Measurements from ENCODE around the gene FASTK.

Gene FASTK

GRCh38 chr7:151125470-151125845, 44.8 kb upstream of the FASTK start:
- Histone ChIP-seq H2BK120ac (ENCODE audit: low read depth, low read length) (no peak overlapping the region), H2BK12ac (ENCODE audit: low read length in 2 of 2) (peak overlapping the region in 1 of 2 experiments; percentile 17), H3K27ac (ENCODE audit: low read length, poor library complexity, severe bottlenecking) (no peak overlapping the region), H3K4ac (ENCODE audit: low read depth in 1 of 2, low read length in 2 of 2) (peak overlapping the region in 1 of 2 experiments; percentile 45), H4K8ac (ENCODE audit: low read length) (no peak overlapping the region), H3K27me3 (ENCODE audit: control insufficient read depth in 1 of 2, insufficient read depth in 1 of 2, low read length in 2 of 2) (no peaks in the 10 kb centered on the region), H3K36me3 (ENCODE audit: control insufficient read depth in 1 of 2, insufficient read depth in 2 of 2, low read depth in 1 of 2, low read length in 2 of 2) (peaks cover 74 to 85% of the 10 kb centered on the region in 2 experiments), H2BK5ac (ENCODE audit: low read depth, low read length, poor library complexity, severe bottlenecking) (no peak overlapping the region), H3K4me3 (ENCODE audit: insufficient read depth in 1 of 2, low read depth in 1 of 2, low read length in 2 of 2) (peak overlapping the region; percentile 50 to 68), H2AFZ (ENCODE audit: low read depth, low read length) (no peak overlapping the region), H3K79me1 (replicated peaks; ENCODE audit: low read length, poor library complexity, severe bottlenecking) (peaks cover 51% of the 10 kb centered on the region), H3K9me3 (ENCODE audit: control insufficient read depth, low read length) (no peaks in the 10 kb centered on the region), H3K4me1 (ENCODE audit: control insufficient read depth, insufficient read depth, low read depth, low read length) (peaks cover 24% of the 10 kb centered on the region), H2BK15ac (ENCODE audit: low read depth, poor library complexity, severe bottlenecking) (no peak overlapping the region), H4K91ac (ENCODE audit: low read length) (no peak overlapping the region), H3K14ac (ENCODE audit: low read length in 2 of 2) (peak overlapping the region in 1 of 2 experiments; percentile 26), H3K4me2 (ENCODE audit: low read length, poor library complexity, severe bottlenecking) (peak overlapping the region; percentile 96), H3K23ac (ENCODE audit: low read length in 2 of 2) (no peak overlapping the region), H2AK5ac (ENCODE audit: low read length, severe bottlenecking) (no peak overlapping the region), H3K9ac (ENCODE audit: low read length) (peak overlapping the region; percentile 26), H3K18ac (ENCODE audit: low read depth in 1 of 2, low read length in 2 of 2) (peak overlapping the region in 1 of 2 experiments; percentile 11)
- peak; percentile 54 for DNase-seq
- WGBS: 3% methylated on average over 22 of the region's 22 CpGs

- Histone ChIP-seq H3K36me3 (ENCODE audit: control insufficient read depth in 1 of 2, insufficient read depth in 2 of 2, low read depth in 1 of 2, low read length in 2 of 2) (peaks cover 74 to 85% of the 10 kb centered on the region in 2 experiments), H3K23ac (ENCODE audit: low read length in 2 of 2) (no peak overlapping the region), H3K18ac (ENCODE audit: low read depth in 1 of 2, low read length in 2 of 2) (peak overlapping the region in 1 of 2 experiments; percentile 11), H2BK5ac (ENCODE audit: low read depth, low read length, poor library complexity, severe bottlenecking) (no peak overlapping the region), H3K4me1 (ENCODE audit: control insufficient read depth, insufficient read depth, low read depth, low read length) (peaks cover 24% of the 10 kb centered on the region), H4K91ac (ENCODE audit: low read length) (no peak overlapping the region), H3K14ac (ENCODE audit: low read length in 2 of 2) (no peak overlapping the region), H2BK15ac (ENCODE audit: low read depth, poor library complexity, severe bottlenecking) (no peak overlapping the region), H4K8ac (ENCODE audit: low read length) (no peak overlapping the region), H2AK5ac (ENCODE audit: low read length, severe bottlenecking) (no peak overlapping the region), H3K79me1 (replicated peaks; ENCODE audit: low read length, poor library complexity, severe bottlenecking) (peaks cover 50% of the 10 kb centered on the region), H3K27me3 (ENCODE audit: control insufficient read depth in 1 of 2, insufficient read depth in 1 of 2, low read length in 2 of 2) (no peaks in the 10 kb centered on the region), H3K27ac (ENCODE audit: low read length, poor library complexity, severe bottlenecking) (no peak overlapping the region), H3K9me3 (ENCODE audit: control insufficient read depth, low read length) (no peaks in the 10 kb centered on the region), H3K4me2 (ENCODE audit: low read length, poor library complexity, severe bottlenecking) (peak overlapping the region; percentile 96), H2AFZ (ENCODE audit: low read depth, low read length) (no peak overlapping the region), H3K9ac (ENCODE audit: low read length) (no peak overlapping the region), H2BK120ac (ENCODE audit: low read depth, low read length) (no peak overlapping the region), H2BK12ac (ENCODE audit: low read length in 2 of 2) (no peak overlapping the region), H3K4me3 (ENCODE audit: insufficient read depth in 1 of 2, low read depth in 1 of 2, low read length in 2 of 2) (peak overlapping the region in 1 of 2 experiments; percentile 68), H3K4ac (ENCODE audit: low read depth in 1 of 2, low read length in 2 of 2) (no peak overlapping the region)
- 86% methylated on average over 14 of the region's 14 CpGs for WGBS
- no peak for DNase-seq
Measured at GRCh38 chr7:151124899-151125399, 44.3 kb upstream of the FASTK start.

- H3K27me3 ChIP-seq (ENCODE audit: control insufficient read depth in 1 of 2, insufficient read depth in 1 of 2, low read length in 2 of 2): no peaks in the 10 kb centered on the region
- no peak overlapping the region for H2AK5ac ChIP-seq (ENCODE audit: low read length, severe bottlenecking)
- no peak overlapping the region for H2AFZ ChIP-seq (ENCODE audit: low read depth, low read length)
- H3K79me1 ChIP-seq (replicated peaks; ENCODE audit: low read length, poor library complexity, severe bottlenecking): peaks cover 49% of the 10 kb centered on the region
- peak overlapping the region in 1 of 2 experiments; percentile 14 for H3K18ac ChIP-seq (ENCODE audit: low read depth in 1 of 2, low read length in 2 of 2)
- H3K4me1 ChIP-seq (ENCODE audit: control insufficient read depth, insufficient read depth, low read depth, low read length): peaks cover 24% of the 10 kb centered on the region
- H2BK15ac ChIP-seq (ENCODE audit: low read depth, poor library complexity, severe bottlenecking): no peak overlapping the region
- peak overlapping the region; percentile 7 for H4K8ac ChIP-seq (ENCODE audit: low read length)
- no peak overlapping the region for H2BK12ac ChIP-seq (ENCODE audit: low read length in 2 of 2)
- peaks cover 74 to 85% of the 10 kb centered on the region in 2 experiments for H3K36me3 ChIP-seq (ENCODE audit: control insufficient read depth in 1 of 2, insufficient read depth in 2 of 2, low read depth in 1 of 2, low read length in 2 of 2)
- H3K14ac ChIP-seq (ENCODE audit: low read length in 2 of 2): no peak overlapping the region
- no peak overlapping the region for H4K91ac ChIP-seq (ENCODE audit: low read length)
- H3K4me2 ChIP-seq (ENCODE audit: low read length, poor library complexity, severe bottlenecking): no peak overlapping the region
- H3K23ac ChIP-seq (ENCODE audit: low read length in 2 of 2): no peak overlapping the region
- DNase-seq: no peak
- no peak overlapping the region for H2BK120ac ChIP-seq (ENCODE audit: low read depth, low read length)
- no peak overlapping the region for H3K4ac ChIP-seq (ENCODE audit: low read depth in 1 of 2, low read length in 2 of 2)
- no peak overlapping the region for H3K27ac ChIP-seq (ENCODE audit: low read length, poor library complexity, severe bottlenecking)
- 90% methylated on average over 7 of the region's 7 CpGs for WGBS
- H3K4me3 ChIP-seq (ENCODE audit: insufficient read depth in 1 of 2, low read depth in 1 of 2, low read length in 2 of 2): no peak overlapping the region
- H3K9me3 ChIP-seq (ENCODE audit: control insufficient read depth, low read length): no peaks in the 10 kb centered on the region
- no peak overlapping the region for H3K9ac ChIP-seq (ENCODE audit: low read length)
- H2BK5ac ChIP-seq (ENCODE audit: low read depth, low read length, poor library complexity, severe bottlenecking): no peak overlapping the region
Measured at GRCh38 chr7:151124481-151124880, 43.9 kb upstream of the FASTK start.

GRCh38 chr7:151123822-151124464, 43.3 kb upstream of the FASTK start:
- WGBS: 41% methylated on average over 23 of the region's 24 CpGs

More at GRCh38 chr7:151123822-151124464, 43.3 kb upstream of the FASTK start:
- no peaks in the 10 kb centered on the region for H3K27me3 ChIP-seq (ENCODE audit: control insufficient read depth in 1 of 2, insufficient read depth in 1 of 2, low read length in 2 of 2)
- peak; percentile 81 for DNase-seq
- H2BK120ac ChIP-seq (ENCODE audit: low read depth, low read length): no peak overlapping the region
- H3K4me1 ChIP-seq (ENCODE audit: control insufficient read depth, insufficient read depth, low read depth, low read length): peaks cover 24% of the 10 kb centered on the region
- H3K4ac ChIP-seq (ENCODE audit: low read depth in 1 of 2, low read length in 2 of 2): no peak overlapping the region
- peaks cover 75 to 85% of the 10 kb centered on the region in 2 experiments for H3K36me3 ChIP-seq (ENCODE audit: control insufficient read depth in 1 of 2, insufficient read depth in 2 of 2, low read depth in 1 of 2, low read length in 2 of 2)
- no peak overlapping the region for H3K4me3 ChIP-seq (ENCODE audit: insufficient read depth in 1 of 2, low read depth in 1 of 2, low read length in 2 of 2)
- H4K8ac ChIP-seq (ENCODE audit: low read length): no peak overlapping the region
- H2BK15ac ChIP-seq (ENCODE audit: low read depth, poor library complexity, severe bottlenecking): no peak overlapping the region
- H2BK5ac ChIP-seq (ENCODE audit: low read depth, low read length, poor library complexity, severe bottlenecking): no peak overlapping the region
- H3K14ac ChIP-seq (ENCODE audit: low read length in 2 of 2): no peak overlapping the region
- peaks cover 49% of the 10 kb centered on the region for H3K79me1 ChIP-seq (replicated peaks; ENCODE audit: low read length, poor library complexity, severe bottlenecking)
- H4K91ac ChIP-seq (ENCODE audit: low read length): no peak overlapping the region
- no peak overlapping the region for H2AK5ac ChIP-seq (ENCODE audit: low read length, severe bottlenecking)
- no peak overlapping the region for H3K27ac ChIP-seq (ENCODE audit: low read length, poor library complexity, severe bottlenecking)
- H3K9me3 ChIP-seq (ENCODE audit: control insufficient read depth, low read length): no peaks in the 10 kb centered on the region
- H2BK12ac ChIP-seq (ENCODE audit: low read length in 2 of 2): no peak overlapping the region
- H2AFZ ChIP-seq (ENCODE audit: low read depth, low read length): no peak overlapping the region
- H3K23ac ChIP-seq (ENCODE audit: low read length in 2 of 2): no peak overlapping the region
- no peak overlapping the region for H3K4me2 ChIP-seq (ENCODE audit: low read length, poor library complexity, severe bottlenecking)
- H3K9ac ChIP-seq (ENCODE audit: low read length): no peak overlapping the region
- no peak overlapping the region for H3K18ac ChIP-seq (ENCODE audit: low read depth in 1 of 2, low read length in 2 of 2)
